Measurements from ENCODE around the gene FMNL3.
"Not testable (repeated sequence)": the region's sequence is repeated elsewhere in the genome, so short reads cannot be mapped to it uniquely, and the experiment has no call there.

The FMNL3 gene

GRCh38 chr12:49619286-49619685 is 87.9 kb downstream of the FMNL3 start:
- H3K4me3 ChIP-seq (ENCODE audit: low read depth, low read length): no peak overlapping the region
- H3K9me3 ChIP-seq (ENCODE audit: severe bottlenecking): no peaks in the 10 kb centered on the region
- no peaks in the 10 kb centered on the region for H3K36me3 ChIP-seq
- DNase-seq: no peak
- no peaks in the 10 kb centered on the region for H3K27me3 ChIP-seq (ENCODE audit: insufficient read depth, low read depth, severe bottlenecking)
- H3K27ac ChIP-seq: no peak overlapping the region
- TF ChIP-seq CTCF (IDR thresholded peaks at IDR 0.05; ENCODE audit: low read depth, low read length): no peak

GRCh38 chr12:49618576-49618975 is 88.6 kb downstream of the FMNL3 start:
- H3K4me3 ChIP-seq (ENCODE audit: low read depth, low read length): no peak overlapping the region
- no peaks in the 10 kb centered on the region for H3K9me3 ChIP-seq (ENCODE audit: severe bottlenecking)
- DNase-seq: no peak
- no peak overlapping the region for H3K27ac ChIP-seq
- H3K27me3 ChIP-seq (ENCODE audit: insufficient read depth, low read depth, severe bottlenecking): no peaks in the 10 kb centered on the region
- no peaks in the 10 kb centered on the region for H3K36me3 ChIP-seq
- no peak for TF ChIP-seq CTCF (IDR thresholded peaks at IDR 0.05; ENCODE audit: low read depth, low read length)

GRCh38 chr12:49616533-49617219 is 90.5 kb downstream of the FMNL3 start:
- H3K27ac ChIP-seq: no peak overlapping the region
- TF ChIP-seq CTCF (IDR thresholded peaks at IDR 0.05; ENCODE audit: low read depth, low read length): no peak
- no peak overlapping the region for H3K4me3 ChIP-seq (ENCODE audit: low read depth, low read length)
- H3K9me3 ChIP-seq (ENCODE audit: severe bottlenecking): no peaks in the 10 kb centered on the region
- no peak for DNase-seq
- H3K27me3 ChIP-seq (ENCODE audit: insufficient read depth, low read depth, severe bottlenecking): no peaks in the 10 kb centered on the region
- H3K36me3 ChIP-seq: no peaks in the 10 kb centered on the region

- TF ChIP-seq CTCF (IDR thresholded peaks at IDR 0.05; ENCODE audit: low read depth, low read length): no peak
- Histone ChIP-seq H3K27ac (no peak overlapping the region), H3K27me3 (ENCODE audit: insufficient read depth, low read depth, severe bottlenecking) (no peaks in the 10 kb centered on the region), H3K9me3 (ENCODE audit: severe bottlenecking) (peaks cover 4% of the 10 kb centered on the region), H3K4me3 (ENCODE audit: low read depth, low read length) (no peak overlapping the region), H3K36me3 (no peaks in the 10 kb centered on the region)
- DNase-seq: no peak
These were observed 91.5 kb downstream of the FMNL3 start for GRCh38 chr12:49615725-49616124.

GRCh38 chr12:49612210-49612609 is 95.0 kb downstream of the FMNL3 start:
- Histone ChIP-seq H3K4me3 (ENCODE audit: low read depth, low read length) (no peak overlapping the region), H3K36me3 (no peaks in the 10 kb centered on the region), H3K27me3 (ENCODE audit: insufficient read depth, low read depth, severe bottlenecking) (no peaks in the 10 kb centered on the region), H3K27ac (no peak overlapping the region), H3K9me3 (ENCODE audit: severe bottlenecking) (peaks cover 4% of the 10 kb centered on the region)
- no peak for DNase-seq
- no peak for TF ChIP-seq CTCF (IDR thresholded peaks at IDR 0.05; ENCODE audit: low read depth, low read length)

- not testable (repeated sequence) for H3K9me3 ChIP-seq (ENCODE audit: severe bottlenecking); H3K27ac ChIP-seq; H3K27me3 ChIP-seq (ENCODE audit: insufficient read depth, low read depth, severe bottlenecking); DNase-seq; H3K4me3 ChIP-seq (ENCODE audit: low read depth, low read length); H3K36me3 ChIP-seq
These were observed 96.4 kb downstream of the FMNL3 start for GRCh38 chr12:49610785-49611184.

Measured in WERI-Rb-1 (cell line).